Suprapubic skin (tissue), 4 donors: ENCODE measurements around the gene CLN5. TPM values are rescaled to one million over a fixed set of nuclear protein-coding genes. Genes with fewer than 3 reads are reported as not detected.
A peak's percentile ranks its signal among the peaks of the same experiment; 100 is the strongest.

Experiments
- DNase-seq, 2 donors: peaks; one replicate each; pipeline ENCODE4 v3.0.0-alpha.2; 2019; ENCODE audit warnings: low spot score in 2 of 2
- H3K27ac ChIP-seq: fragments of 200-600 bp; sonication (generic); one replicate; pipeline ENCODE4 v1.5.1; 2019
- H3K27me3 ChIP-seq: fragments of 200-600 bp; sonication (generic); one replicate; pipeline ENCODE4 v1.5.1; 2019
- H3K36me3 ChIP-seq: fragments of 200-600 bp; sonication (generic); one replicate; pipeline ENCODE4 v1.5.1; 2019
- H3K4me1 ChIP-seq: fragments of 200-600 bp; sonication (generic); one replicate; pipeline ENCODE4 v1.5.1; 2019
- H3K4me3 ChIP-seq: fragments of 200-600 bp; sonication (generic); one replicate; pipeline ENCODE4 v1.5.1; 2019; ENCODE audit warnings: mild to moderate bottlenecking
- H3K9me3 ChIP-seq: fragments of 200-600 bp; sonication (generic); one replicate; pipeline ENCODE4 v1.5.1; 2019
- EP300 ChIP-seq: sonication (generic); formaldehyde crosslinking; IDR thresholded peaks from one replicate; pipeline ENCODE4 v1.6.1; 2017; ENCODE audit warnings: antibody characterized with exemption
- POLR2A ChIP-seq, 2 donors: fragments of 450-650 bp; IDR thresholded peaks; one replicate each; pipeline ENCODE4 v1.6.1; 2017; ENCODE audit warnings: antibody characterized with exemption in 2 of 2, mild to moderate bottlenecking in 2 of 2, moderate library complexity in 2 of 2
- POLR2AphosphoS5 ChIP-seq, 3 donors: sonication (generic); formaldehyde crosslinking; IDR thresholded peaks; one replicate each; pipeline ENCODE4 v1.6.1; 2017; ENCODE audit warnings: antibody characterized with exemption in 3 of 3
- WGBS: methylation state at CpG from one replicate; pipeline ENCODE4 v1.1.5; 2018; 5-methylcytosine and 5-hydroxymethylcytosine counted together
- total RNA-seq, 4 donors: library from RNA; depleted of rRNA; stranded (reverse); fragments of >200 nt; gene quantifications; one replicate each; pipeline ENCODE4 v1.1.0, GENCODE V29; 2016
- TF ChIP-seq, protein P1 (sequence below), 2 donors: fragments of 200-600 bp in 1 of 2; fragments of 450-650 bp in 1 of 2; sonication (generic) in 1 of 2; IDR thresholded peaks; one replicate each; pipeline ENCODE4 v1.5.1; 2016 to 2019; ENCODE audit warnings: antibody characterized with exemption in 2 of 2, mild to moderate bottlenecking in 1 of 2, moderate library complexity in 1 of 2

Gene CLN5
- 10 to 100 TPM; 15.0 to 27.7 (median 19.4) TPM for total RNA-seq

- Histone ChIP-seq H3K27me3 (no peaks in the 10 kb centered on the region), H3K36me3 (peaks cover 8% of the 10 kb centered on the region), H3K4me3 (peak within 1 kb of the TSS; percentile 92), H3K9me3 (no peaks in the 10 kb centered on the region), H3K4me1 (peaks cover 25% of the 10 kb centered on the region), H3K27ac (peak within 1 kb of the TSS; percentile 96)
- 0% methylated on average over 13 of the region's 73 CpGs for WGBS
- TF ChIP-seq POLR2A (IDR thresholded peaks at IDR 0.05) = peak; percentile 83 to 91
- TF ChIP-seq, protein P1, sequence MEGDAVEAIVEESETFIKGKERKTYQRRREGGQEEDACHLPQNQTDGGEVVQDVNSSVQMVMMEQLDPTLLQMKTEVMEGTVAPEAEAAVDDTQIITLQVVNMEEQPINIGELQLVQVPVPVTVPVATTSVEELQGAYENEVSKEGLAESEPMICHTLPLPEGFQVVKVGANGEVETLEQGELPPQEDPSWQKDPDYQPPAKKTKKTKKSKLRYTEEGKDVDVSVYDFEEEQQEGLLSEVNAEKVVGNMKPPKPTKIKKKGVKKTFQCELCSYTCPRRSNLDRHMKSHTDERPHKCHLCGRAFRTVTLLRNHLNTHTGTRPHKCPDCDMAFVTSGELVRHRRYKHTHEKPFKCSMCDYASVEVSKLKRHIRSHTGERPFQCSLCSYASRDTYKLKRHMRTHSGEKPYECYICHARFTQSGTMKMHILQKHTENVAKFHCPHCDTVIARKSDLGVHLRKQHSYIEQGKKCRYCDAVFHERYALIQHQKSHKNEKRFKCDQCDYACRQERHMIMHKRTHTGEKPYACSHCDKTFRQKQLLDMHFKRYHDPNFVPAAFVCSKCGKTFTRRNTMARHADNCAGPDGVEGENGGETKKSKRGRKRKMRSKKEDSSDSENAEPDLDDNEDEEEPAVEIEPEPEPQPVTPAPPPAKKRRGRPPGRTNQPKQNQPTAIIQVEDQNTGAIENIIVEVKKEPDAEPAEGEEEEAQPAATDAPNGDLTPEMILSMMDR (IDR thresholded peaks at IDR 0.05) = no peak
- peak; percentile 17 to 94 (median 93) for TF ChIP-seq POLR2AphosphoS5 (IDR thresholded peaks at IDR 0.05)
- TF ChIP-seq EP300 = no peak
- DNase-seq = peak; percentile 95 to 97
Measured at GRCh38 chr13:76991796-76992547, at the start of gene CLN5. Gene CLN5 (plus strand): TSS chr13:76992081. CDS start chr13:76992099, 18 bp downstream.

DNA sequence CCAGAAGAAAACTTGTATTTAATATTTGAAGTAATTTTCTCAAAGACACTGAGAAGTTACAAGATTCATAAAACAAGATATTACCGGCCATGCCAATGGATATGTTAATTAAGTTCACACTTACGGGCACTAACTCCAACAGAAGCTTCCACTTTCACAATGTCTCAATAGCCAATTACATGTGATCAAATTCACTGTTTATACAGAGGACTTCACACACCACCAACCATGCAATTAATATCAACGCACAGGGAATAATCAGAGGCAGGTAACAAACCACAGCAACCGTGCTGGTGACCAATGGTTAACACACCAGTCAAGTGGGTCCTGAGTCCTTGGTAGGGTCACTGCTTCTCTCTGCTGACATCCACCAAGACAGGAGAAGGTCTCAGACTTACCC, 49.5 kb upstream of the CLN5 start:
- Histone ChIP-seq H3K9me3 (no peaks in the 10 kb centered on the region), H3K4me1 (peaks cover 11% of the 10 kb centered on the region), H3K4me3 (no peak overlapping the region), H3K27ac (no peak overlapping the region), H3K27me3 (no peaks in the 10 kb centered on the region), H3K36me3 (no peaks in the 10 kb centered on the region)
- no peak for DNase-seq
- TF ChIP-seq POLR2AphosphoS5 (IDR thresholded peaks at IDR 0.05) = no peak
- no peak for TF ChIP-seq POLR2A (IDR thresholded peaks at IDR 0.05)
- TF ChIP-seq EP300 = no peak
- TF ChIP-seq, protein P1 (IDR thresholded peaks at IDR 0.05) = no peak
- WGBS = 88% methylated on average over 4 of the region's 4 CpGs

GRCh38 chr13:76943646-76944045, 48.2 kb upstream of the CLN5 start:
- TF ChIP-seq POLR2A (IDR thresholded peaks at IDR 0.05) = no peak
- TF ChIP-seq EP300 = no peak
- TF ChIP-seq POLR2AphosphoS5 (IDR thresholded peaks at IDR 0.05) = no peak
- TF ChIP-seq, protein P1 (IDR thresholded peaks at IDR 0.05) = no peak
- Histone ChIP-seq H3K36me3 (no peaks in the 10 kb centered on the region), H3K4me3 (no peak overlapping the region), H3K4me1 (peaks cover 8% of the 10 kb centered on the region), H3K27ac (no peak overlapping the region), H3K27me3 (no peaks in the 10 kb centered on the region), H3K9me3 (no peaks in the 10 kb centered on the region)
- WGBS = 87% methylated on average over 2 of the region's 2 CpGs
- no peak for DNase-seq

- Histone ChIP-seq H3K4me1 (peaks cover 8% of the 10 kb centered on the region), H3K27me3 (no peaks in the 10 kb centered on the region), H3K36me3 (no peaks in the 10 kb centered on the region), H3K27ac (no peak overlapping the region), H3K4me3 (no peak overlapping the region), H3K9me3 (no peaks in the 10 kb centered on the region)
- no peak for DNase-seq
- TF ChIP-seq POLR2AphosphoS5 (IDR thresholded peaks at IDR 0.05) = no peak
- TF ChIP-seq POLR2A (IDR thresholded peaks at IDR 0.05) = no peak
- TF ChIP-seq, protein P1 (IDR thresholded peaks at IDR 0.05) = no peak
- no peak for TF ChIP-seq EP300
- WGBS = 23% methylated on average over 4 of the region's 4 CpGs
Measured at GRCh38 chr13:76944456-76944855, 47.4 kb upstream of the CLN5 start.

- DNase-seq = no peak
- WGBS = 86% methylated on average over 2 of the region's 2 CpGs
- H3K27me3 ChIP-seq = no peaks in the 10 kb centered on the region
- H3K36me3 ChIP-seq = no peaks in the 10 kb centered on the region
- H3K27ac ChIP-seq = no peak within 1 kb of the TSS
- H3K4me3 ChIP-seq = no peak within 1 kb of the TSS
- TF ChIP-seq, protein P1 (IDR thresholded peaks at IDR 0.05) = no peak
- TF ChIP-seq POLR2A (IDR thresholded peaks at IDR 0.05) (no peak), EP300 (no peak), POLR2AphosphoS5 (IDR thresholded peaks at IDR 0.05) (no peak)
- H3K9me3 ChIP-seq = no peaks in the 10 kb centered on the region
- H3K4me1 ChIP-seq = peaks cover 8% of the 10 kb centered on the region
Measured at GRCh38 chr13:76948149-76948548, 43.7 kb upstream of the CLN5 start, which contains the start of gene ACOD1. Gene ACOD1 (plus strand): TSS chr13:76948511. CDS start chr13:76948559, 48 bp downstream.
